ENCODE measurements around the gene MGAT4A.

- no peak for TF ChIP-seq REST (IDR thresholded peaks at IDR 0.05; ENCODE audit: low read depth)
- no peak for TF ChIP-seq MAX (IDR thresholded peaks at IDR 0.05)
- no peak for TF ChIP-seq EGR1 (IDR thresholded peaks at IDR 0.05)
- TF ChIP-seq EP300 (IDR thresholded peaks at IDR 0.05; ENCODE audit: borderline replicate concordance): no peak
- no peak for TF ChIP-seq CREB1 (IDR thresholded peaks at IDR 0.05; ENCODE audit: low read depth)
- TF ChIP-seq RAD21 (IDR thresholded peaks at IDR 0.05; ENCODE audit: low read depth): no peak
- no peak for TF ChIP-seq FOXM1 (IDR thresholded peaks at IDR 0.05; ENCODE audit: borderline replicate concordance, low read depth)
- no peak for TF ChIP-seq YY1 (IDR thresholded peaks at IDR 0.05; ENCODE audit: low read depth)
- no peak for TF ChIP-seq TAF1 (IDR thresholded peaks at IDR 0.05; ENCODE audit: low read depth)
- no peak for TF ChIP-seq CEBPB (IDR thresholded peaks at IDR 0.05)
- no peak for TF ChIP-seq ZBTB7A (IDR thresholded peaks at IDR 0.05; ENCODE audit: low read depth)
- no peak for TF ChIP-seq TEAD4 (IDR thresholded peaks at IDR 0.05)
- no peak for TF ChIP-seq USF1 (IDR thresholded peaks at IDR 0.05)
- TF ChIP-seq TCF12 (IDR thresholded peaks at IDR 0.05; ENCODE audit: low read depth): no peak
Observed at GRCh38 chr2:98583276-98583675, 147.7 kb downstream of the MGAT4A start.
